Activated naive CD8-positive, alpha-beta T cell treated with anti-CD3 and anti-CD28 coated beads, Interleukin-2, amount 50 U/mL, for 16 hours (primary cell): ENCODE measurements around the gene LTBP4.
"Not testable (repeated sequence)": the region's sequence is repeated elsewhere in the genome, so short reads cannot be mapped to it uniquely, and the experiment has no call there.

Experiments used
- DNase-seq: peaks from one replicate; pipeline ENCODE4 v3.0.0-alpha.2; 2020; ENCODE audit warnings: low read depth, low spot score

LTBP4 gene

GRCh38 chr19:40575326-40575725 lies 25.8 kb upstream of the LTBP4 start:
- DNase-seq: no peak

- DNase-seq: no peak
Measured at GRCh38 chr19:40576151-40576584, 25.0 kb upstream of the LTBP4 start.

GRCh38 chr19:40576585-40577451 lies 24.4 kb upstream of the LTBP4 start, which contains the start of gene SHKBP1:
SHKBP1 (plus strand) TSS chr19:40576873; CDS start chr19:40576900, 27 bp downstream.
- peak; percentile 85 for DNase-seq

- DNase-seq: no peak
Measured at GRCh38 chr19:40578442-40578908, 22.7 kb upstream of the LTBP4 start.

GRCh38 chr19:40580619-40581018 lies 20.6 kb upstream of the LTBP4 start:
- no peak for DNase-seq

GRCh38 chr19:40581531-40581930 lies 19.6 kb upstream of the LTBP4 start:
- DNase-seq: no peak

- DNase-seq: no peak
Measured at GRCh38 chr19:40582467-40582866, 18.7 kb upstream of the LTBP4 start.

GRCh38 chr19:40583283-40583682 lies 17.9 kb upstream of the LTBP4 start:
- no peak for DNase-seq

GRCh38 chr19:40584007-40584406 lies 17.2 kb upstream of the LTBP4 start:
- DNase-seq: no peak

GRCh38 chr19:40585241-40585981 lies 15.8 kb upstream of the LTBP4 start:
- no peak for DNase-seq

GRCh38 chr19:40585982-40586422 lies 15.2 kb upstream of the LTBP4 start:
- no peak for DNase-seq

GRCh38 chr19:40586611-40587010 lies 14.6 kb upstream of the LTBP4 start:
- no peak for DNase-seq

GRCh38 chr19:40588110-40588854 lies 12.9 kb upstream of the LTBP4 start:
- no peak for DNase-seq

- DNase-seq: no peak
Measured at GRCh38 chr19:40588926-40589569, 12.1 kb upstream of the LTBP4 start.

GRCh38 chr19:40589591-40590429 lies 11.4 kb upstream of the LTBP4 start:
- DNase-seq: no peak

GRCh38 chr19:40590464-40591265 lies 10.5 kb upstream of the LTBP4 start:
- DNase-seq: no peak

GRCh38 chr19:40591724-40592123 lies 9.4 kb upstream of the LTBP4 start:
- not testable (repeated sequence) for DNase-seq

- no peak for DNase-seq
Measured at GRCh38 chr19:40592170-40592569, 9.0 kb upstream of the LTBP4 start.

GRCh38 chr19:40594255-40594654 lies 6.9 kb upstream of the LTBP4 start:
- DNase-seq: no peak
